GF-D8 (cell line): Measurements from ENCODE around the gene MYO3B.

Source experiments
- DNase-seq: peaks from one replicate; lab custom pipeline; 2025; lab: John Stamatoyannopoulos, UW

Gene MYO3B

GRCh38 chr2:170235860-170236679 is 58.1 kb downstream of the MYO3B start:
- no peak for DNase-seq

GRCh38 chr2:170236680-170237047 is 58.7 kb downstream of the MYO3B start:
- no peak for DNase-seq

- DNase-seq: no peak
Measured at GRCh38 chr2:170237572-170238120, 59.7 kb downstream of the MYO3B start.

- no peak for DNase-seq
Measured at GRCh38 chr2:170238776-170239175, 60.8 kb downstream of the MYO3B start.

GRCh38 chr2:170240629-170241028 is 62.7 kb downstream of the MYO3B start:
- no peak for DNase-seq

GRCh38 chr2:170241756-170242155 is 63.8 kb downstream of the MYO3B start:
- no peak for DNase-seq

- no peak for DNase-seq
Measured at GRCh38 chr2:170243118-170243837, 65.3 kb downstream of the MYO3B start.

GRCh38 chr2:170243898-170244297 is 66.0 kb downstream of the MYO3B start:
- DNase-seq: no peak

GRCh38 chr2:170244555-170244954 is 66.6 kb downstream of the MYO3B start:
- DNase-seq: no peak

- no peak for DNase-seq
Measured at GRCh38 chr2:170245312-170245711, 67.4 kb downstream of the MYO3B start.

GRCh38 chr2:170247333-170247732 is 69.4 kb downstream of the MYO3B start:
- no peak for DNase-seq

- DNase-seq: no peak
Measured at GRCh38 chr2:170247882-170248393, 70.0 kb downstream of the MYO3B start.

- no peak for DNase-seq
Measured at GRCh38 chr2:170248574-170249393, 70.8 kb downstream of the MYO3B start.

- no peak for DNase-seq
Measured at GRCh38 chr2:170249761-170250160, 71.8 kb downstream of the MYO3B start.

GRCh38 chr2:170250584-170250983 is 72.6 kb downstream of the MYO3B start:
- DNase-seq: no peak

GRCh38 chr2:170252414-170252813 is 74.5 kb downstream of the MYO3B start:
- no peak for DNase-seq

GRCh38 chr2:170253721-170254230 is 75.8 kb downstream of the MYO3B start:
- no peak for DNase-seq

GRCh38 chr2:170254293-170254732 is 76.4 kb downstream of the MYO3B start:
- DNase-seq: no peak

- DNase-seq: no peak
Measured at GRCh38 chr2:170255137-170255536, 77.2 kb downstream of the MYO3B start.

GRCh38 chr2:170255971-170256370 is 78.0 kb downstream of the MYO3B start:
- no peak for DNase-seq

- DNase-seq: no peak
Measured at GRCh38 chr2:170258382-170258781, 80.4 kb downstream of the MYO3B start.

GRCh38 chr2:170260188-170260587 is 82.2 kb downstream of the MYO3B start:
- DNase-seq: no peak
